ENCODE results near the gene FZD8. TPM values are rescaled to one million over a fixed set of nuclear protein-coding genes. Genes with fewer than 3 reads are reported as not detected.

Gene FZD8
- total and polyA plus RNA-seq, 4 donors, result 6.5 to 20.8 (median 7.6) TPM

DNA sequence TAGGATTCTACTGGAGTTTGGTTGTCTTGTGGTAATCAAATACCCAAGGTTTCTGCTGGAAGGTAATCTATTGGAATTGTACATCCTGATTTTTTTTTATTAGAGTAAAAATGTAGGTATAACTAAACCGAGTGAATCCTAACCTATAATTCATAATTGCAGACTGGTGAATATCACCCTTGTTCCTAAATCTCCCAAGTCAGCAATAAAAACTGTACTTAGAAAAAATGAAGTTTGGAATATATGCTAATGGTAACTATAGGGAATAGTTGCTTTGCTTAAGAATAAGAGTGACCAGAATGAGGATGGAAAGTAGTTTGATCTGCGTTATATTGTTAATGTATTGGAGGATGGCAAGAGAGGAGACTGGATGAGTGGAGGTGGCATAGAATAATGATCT, 10.7 kb upstream of the FZD8 start:
- Histone ChIP-seq H3K27me3 (ENCODE audit: control insufficient read depth in 3 of 3, insufficient read depth in 3 of 3, low read length in 2 of 3) (peaks cover 0 to 4% (median 3%) of the 10 kb centered on the region in 3 donors), H3K9me3 (ENCODE audit: control insufficient read depth in 4 of 4, insufficient read depth in 3 of 4, low read length in 3 of 4) (no peaks in the 10 kb centered on the region), H3K4me1 (ENCODE audit: control insufficient read depth in 5 of 5, insufficient read depth in 5 of 5, low read length in 5 of 5) (peaks cover 0 to 5% (median 0%) of the 10 kb centered on the region in 5 donors), H3K4me3 (no peak overlapping the region), H3K27ac (ENCODE audit: low read depth in 1 of 2, low read length in 1 of 2) (no peak overlapping the region), H3K9ac (ENCODE audit: insufficient read depth in 1 of 2, low read length in 2 of 2) (no peak overlapping the region), H3K36me3 (ENCODE audit: control insufficient read depth in 4 of 4, insufficient read depth in 4 of 4, low read length in 4 of 4) (no peaks in the 10 kb centered on the region)
- TF ChIP-seq, protein P1, sequence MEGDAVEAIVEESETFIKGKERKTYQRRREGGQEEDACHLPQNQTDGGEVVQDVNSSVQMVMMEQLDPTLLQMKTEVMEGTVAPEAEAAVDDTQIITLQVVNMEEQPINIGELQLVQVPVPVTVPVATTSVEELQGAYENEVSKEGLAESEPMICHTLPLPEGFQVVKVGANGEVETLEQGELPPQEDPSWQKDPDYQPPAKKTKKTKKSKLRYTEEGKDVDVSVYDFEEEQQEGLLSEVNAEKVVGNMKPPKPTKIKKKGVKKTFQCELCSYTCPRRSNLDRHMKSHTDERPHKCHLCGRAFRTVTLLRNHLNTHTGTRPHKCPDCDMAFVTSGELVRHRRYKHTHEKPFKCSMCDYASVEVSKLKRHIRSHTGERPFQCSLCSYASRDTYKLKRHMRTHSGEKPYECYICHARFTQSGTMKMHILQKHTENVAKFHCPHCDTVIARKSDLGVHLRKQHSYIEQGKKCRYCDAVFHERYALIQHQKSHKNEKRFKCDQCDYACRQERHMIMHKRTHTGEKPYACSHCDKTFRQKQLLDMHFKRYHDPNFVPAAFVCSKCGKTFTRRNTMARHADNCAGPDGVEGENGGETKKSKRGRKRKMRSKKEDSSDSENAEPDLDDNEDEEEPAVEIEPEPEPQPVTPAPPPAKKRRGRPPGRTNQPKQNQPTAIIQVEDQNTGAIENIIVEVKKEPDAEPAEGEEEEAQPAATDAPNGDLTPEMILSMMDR (IDR thresholded peaks at IDR 0.05; ENCODE audit: control extremely low read depth, extremely low read depth), result no peak
- DNase-seq (no peak), ATAC-seq (ENCODE audit: insufficient read depth, low FRiP score) (no peak)
- WGBS, 2 donors, result 88 to 92% methylated on average over 2 of the region's 2 CpGs

DNA sequence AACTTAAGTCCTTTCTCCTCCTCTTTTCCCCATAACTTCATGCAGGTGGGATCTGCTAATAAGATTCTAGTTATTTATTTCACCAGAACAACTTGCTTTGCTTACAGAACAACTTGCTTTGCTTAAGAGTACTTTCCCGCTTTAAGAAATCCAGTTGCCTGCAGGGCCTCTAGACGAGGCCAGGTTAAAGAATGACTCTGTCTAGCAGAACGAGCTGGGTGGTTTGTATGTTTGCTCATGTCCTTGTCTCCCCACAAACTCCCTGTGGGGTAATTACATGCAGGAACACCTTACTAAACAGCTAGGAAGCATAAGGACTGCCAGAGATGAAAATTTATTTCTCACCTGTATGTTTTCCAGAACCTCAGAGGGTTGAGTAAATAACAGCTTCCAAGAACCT, 8.8 kb upstream of the FZD8 start:
- WGBS, 2 donors, result 69 to 75% methylated on average over 3 of the region's 3 CpGs
- peaks cover 0 to 5% (median 0%) of the 10 kb centered on the region in 5 donors for H3K4me1 ChIP-seq (ENCODE audit: control insufficient read depth in 5 of 5, insufficient read depth in 5 of 5, low read length in 5 of 5)

DNA sequence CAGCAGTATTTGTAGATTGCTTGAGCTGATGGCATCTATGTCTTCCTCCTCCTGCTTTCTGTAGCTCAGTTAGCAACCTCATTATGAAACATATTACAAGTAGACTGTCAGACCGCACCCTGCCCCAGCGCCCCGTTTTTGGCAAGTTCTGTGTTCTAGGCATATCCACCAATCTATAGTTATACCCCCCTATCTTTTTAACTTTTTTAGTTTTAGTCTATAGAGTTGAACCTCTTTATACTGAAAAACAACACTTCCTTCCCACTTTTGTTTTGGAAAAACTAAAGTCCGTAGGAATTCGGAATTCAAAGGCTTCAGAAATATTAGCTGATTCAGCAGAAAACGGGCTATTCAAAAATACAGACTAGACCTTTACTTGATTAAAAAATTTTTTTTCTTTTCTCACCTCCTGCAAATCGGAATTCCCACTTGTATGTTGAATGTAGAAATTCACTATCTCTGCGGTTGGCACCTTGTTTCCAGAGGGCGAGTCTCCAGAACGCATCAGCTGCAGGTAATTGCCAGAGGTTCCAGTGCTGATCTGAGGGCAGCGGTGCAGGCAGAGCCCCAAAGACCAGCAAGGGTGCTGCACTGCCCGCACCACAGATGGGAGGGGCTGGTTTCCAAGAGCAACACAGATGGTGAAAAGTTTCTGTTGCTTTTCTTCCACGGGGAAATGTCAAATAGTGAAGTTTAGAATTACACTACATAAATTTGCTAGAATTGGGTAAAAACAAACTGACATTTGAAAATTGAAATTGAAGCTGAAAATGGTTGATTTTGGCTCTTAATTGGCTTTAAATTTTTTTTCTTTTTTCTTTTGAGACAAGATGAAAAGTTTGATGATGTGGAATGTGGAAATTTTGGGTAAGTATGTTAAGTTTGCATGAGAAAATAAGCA, 2.2 kb upstream of the FZD8 start:
- Histone ChIP-seq H3K27me3 (ENCODE audit: control insufficient read depth in 3 of 3, insufficient read depth in 3 of 3, low read length in 2 of 3) (peaks cover 0 to 17% (median 13%) of the 10 kb centered on the region in 3 donors), H3K27ac (ENCODE audit: low read depth in 1 of 2, low read length in 1 of 2) (peak overlapping the region; percentile 17 to 63), H3K4me1 (ENCODE audit: control insufficient read depth in 5 of 5, insufficient read depth in 5 of 5, low read length in 5 of 5) (peaks cover 0 to 32% (median 4%) of the 10 kb centered on the region in 5 donors), H3K4me3 (peak overlapping the region; percentile 58), H3K36me3 (ENCODE audit: control insufficient read depth in 4 of 4, insufficient read depth in 4 of 4, low read length in 4 of 4) (no peaks in the 10 kb centered on the region), H3K9me3 (ENCODE audit: control insufficient read depth in 4 of 4, insufficient read depth in 3 of 4, low read length in 3 of 4) (peaks cover 0 to 5% (median 2%) of the 10 kb centered on the region in 4 donors), H3K9ac (ENCODE audit: insufficient read depth in 1 of 2, low read length in 2 of 2) (no peak overlapping the region)
- DNase-seq (no peak), ATAC-seq (ENCODE audit: insufficient read depth, low FRiP score) (no peak)
- 16 to 20% methylated on average over 13 of the region's 13 CpGs for WGBS, 2 donors
- TF ChIP-seq, protein P1 (IDR thresholded peaks at IDR 0.05; ENCODE audit: control extremely low read depth, extremely low read depth), result no peak

More for the DNA sequence above, 8.8 kb upstream of the FZD8 start:
- Histone ChIP-seq H3K9me3 (ENCODE audit: control insufficient read depth in 4 of 4, insufficient read depth in 3 of 4, low read length in 3 of 4) (peaks cover 0 to 5% (median 0%) of the 10 kb centered on the region in 4 donors), H3K36me3 (ENCODE audit: control insufficient read depth in 4 of 4, insufficient read depth in 4 of 4, low read length in 4 of 4) (no peaks in the 10 kb centered on the region), H3K4me3 (no peak overlapping the region), H3K27ac (ENCODE audit: low read depth in 1 of 2, low read length in 1 of 2) (no peak overlapping the region), H3K9ac (ENCODE audit: insufficient read depth in 1 of 2, low read length in 2 of 2) (no peak overlapping the region), H3K27me3 (ENCODE audit: control insufficient read depth in 3 of 3, insufficient read depth in 3 of 3, low read length in 2 of 3) (peaks cover 0 to 3% (median 2%) of the 10 kb centered on the region in 3 donors)
- DNase-seq, result no peak
- TF ChIP-seq, protein P1 (IDR thresholded peaks at IDR 0.05; ENCODE audit: control extremely low read depth, extremely low read depth), result no peak
- ATAC-seq (ENCODE audit: insufficient read depth, low FRiP score), result peak; percentile 58

Data from lung (tissue), 12 donors.